Head of caudate nucleus (tissue), 42 donors: ENCODE results near the gene FAM210B.
"Not testable (repeated sequence)": the region's sequence is repeated elsewhere in the genome, so short reads cannot be mapped to it uniquely, and the experiment has no call there.

ENCODE experiments used
- DNase-seq, 42 donors: peaks; one replicate each; pipeline versions ENCODE4 v3.0.0 to v3.0.0-alpha.2; 2020 to 2021; ENCODE audit warnings: mixed read lengths in 7 of 42
- intact Hi-C: fragments of 100-400 bp; cut with DNase I; formaldehyde crosslinking; loops from one replicate; pipeline ENCODE4 v1.15.0; 2022

Gene FAM210B

GRCh38 chr20:56388882-56389281 is 30.1 kb downstream of the FAM210B start:
- DNase-seq, result no peak
- intact Hi-C loops, result no loop called here

DNA sequence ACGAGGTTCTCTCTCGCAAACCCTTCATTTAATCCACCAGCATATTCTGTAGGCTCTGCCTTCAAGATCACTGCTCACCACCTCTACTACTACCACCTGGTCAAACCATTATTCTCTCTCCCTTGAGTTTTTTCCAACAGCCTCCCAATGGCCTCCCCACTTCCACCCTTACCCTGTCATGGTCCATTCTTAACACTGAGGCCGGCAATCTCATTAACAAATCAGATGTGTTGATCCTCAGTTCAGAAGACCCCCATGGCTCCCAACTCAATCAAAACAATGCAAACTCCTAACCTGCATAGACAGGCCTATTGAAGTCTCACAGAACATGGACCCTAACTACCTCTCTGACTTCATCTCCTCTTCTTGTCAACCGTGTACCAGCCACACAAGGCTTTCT is 31.0 kb downstream of the FAM210B start:
- DNase-seq, result no peak
- intact Hi-C loops, result loop anchor here (5.0 kb wide), 1 partner anchor 77 kb away; the partner anchor contains the start of gene RTF2

GRCh38 chr20:56390396-56390795 is 31.6 kb downstream of the FAM210B start:
- DNase-seq, result not testable (repeated sequence)
- intact Hi-C loops, result loop anchor here (5.0 kb wide), 1 partner anchor 77 kb away; the partner anchor contains the start of gene RTF2

DNA sequence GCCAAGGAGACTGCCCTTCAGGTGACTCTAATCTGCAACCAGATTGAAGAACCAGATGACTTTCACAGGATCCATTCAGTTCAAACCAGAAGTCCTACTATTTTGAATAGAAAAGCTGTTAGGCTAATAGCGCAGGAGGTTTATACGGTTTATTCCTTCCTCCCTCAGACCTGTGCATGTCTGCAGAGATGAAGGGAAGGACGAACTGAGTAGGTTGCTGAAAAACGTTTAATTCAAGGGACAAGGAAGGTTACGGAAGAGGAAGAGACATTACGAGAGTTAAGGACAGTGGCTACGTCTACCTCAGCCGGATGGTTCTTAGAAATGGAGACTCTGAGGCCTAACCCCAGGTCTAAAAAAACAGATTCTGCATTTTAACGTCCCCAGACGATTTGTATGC is 32.3 kb downstream of the FAM210B start:
- no peak for DNase-seq
- intact Hi-C loops, result loop anchor here (5.0 kb wide), 1 partner anchor 76 kb away; the partner anchor contains the start of gene RTF2

DNA sequence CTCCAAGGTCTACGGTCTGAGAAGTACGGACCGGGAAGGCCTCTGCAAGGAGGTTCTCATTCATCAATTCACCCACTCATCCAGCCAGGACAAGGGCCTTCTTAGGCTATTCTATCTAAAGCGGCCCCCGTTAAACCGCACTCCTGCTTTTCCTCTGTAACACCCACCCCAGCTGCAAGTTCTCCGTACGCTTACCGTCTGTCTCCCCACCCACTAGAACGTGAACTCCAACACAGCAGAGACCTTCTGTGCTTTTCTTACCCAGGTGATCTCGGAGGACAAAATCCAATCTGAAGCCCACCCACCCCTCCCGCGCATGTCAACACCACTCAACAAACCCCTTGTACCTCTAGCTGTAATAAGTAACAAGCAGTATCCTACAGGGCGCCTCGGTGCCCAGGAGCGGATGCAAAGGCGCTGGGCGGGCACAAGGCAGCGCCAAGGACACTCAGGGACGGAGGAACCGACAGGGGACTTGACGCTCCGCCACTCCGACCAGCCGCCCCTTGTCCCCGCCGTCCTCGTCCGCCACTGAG is 32.9 kb downstream of the FAM210B start:
- intact Hi-C loops, result loop anchor here (2.0 to 5.0 kb wide), 2 partner anchors 33 to 76 kb away; partner anchors contain the start of genes FAM210B and RTF2
- DNase-seq, result peak in 1 of 42 donors; percentile 18

DNA sequence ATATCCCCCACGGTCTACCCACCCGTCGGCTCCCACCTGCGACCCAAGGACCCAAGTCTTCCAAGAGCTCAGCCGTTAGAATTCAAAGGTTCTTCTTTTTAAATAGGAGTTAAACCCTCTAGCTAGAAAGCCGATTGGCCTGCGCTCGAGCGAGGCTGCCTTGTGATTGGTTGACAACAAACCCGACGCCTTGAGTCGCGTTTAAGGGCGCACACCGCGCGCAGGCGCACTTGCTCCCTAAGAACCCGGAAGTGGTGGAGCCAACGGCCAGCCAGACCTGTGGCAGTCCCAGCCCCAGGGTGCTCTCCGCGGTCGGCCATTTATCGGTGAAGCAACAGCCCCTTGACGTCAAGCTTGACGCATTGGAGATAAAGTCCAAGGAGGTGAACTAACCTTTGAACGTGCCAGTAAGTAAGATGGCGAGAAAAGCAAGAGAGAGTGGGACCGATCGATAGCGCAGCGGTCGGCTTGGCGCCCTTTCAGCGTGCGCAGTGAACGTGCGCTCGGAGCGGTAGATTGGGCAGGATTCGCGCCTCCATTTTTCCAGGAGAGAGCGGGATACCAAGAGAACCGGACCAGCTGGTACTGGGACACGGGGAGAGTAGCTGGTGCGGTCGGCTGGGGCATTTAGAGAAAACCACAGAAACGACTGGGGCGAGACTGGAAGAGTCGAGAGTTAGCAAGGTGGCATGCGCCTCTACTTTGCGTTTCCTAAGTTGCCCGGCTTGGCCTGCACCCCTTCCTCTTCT is 33.5 kb downstream of the FAM210B start, which contains the start of the genes AURKA and CSTF1:
Gene AURKA, minus strand, starts transcription at position 84 of the 749 bp plus-strand sequence. CDS start 4,018 bp downstream, outside the sequence.
Gene CSTF1, plus strand, starts transcription at position 514 of the 749 bp plus-strand sequence. CDS start 2,908 bp downstream, outside the sequence.
- peak; percentile 96 to 100 (median 99) for DNase-seq
- intact Hi-C loops, result loop anchor here (2.0 to 5.0 kb wide), 2 partner anchors 34 to 75 kb away; partner anchors contain the start of genes FAM210B and RTF2

DNA sequence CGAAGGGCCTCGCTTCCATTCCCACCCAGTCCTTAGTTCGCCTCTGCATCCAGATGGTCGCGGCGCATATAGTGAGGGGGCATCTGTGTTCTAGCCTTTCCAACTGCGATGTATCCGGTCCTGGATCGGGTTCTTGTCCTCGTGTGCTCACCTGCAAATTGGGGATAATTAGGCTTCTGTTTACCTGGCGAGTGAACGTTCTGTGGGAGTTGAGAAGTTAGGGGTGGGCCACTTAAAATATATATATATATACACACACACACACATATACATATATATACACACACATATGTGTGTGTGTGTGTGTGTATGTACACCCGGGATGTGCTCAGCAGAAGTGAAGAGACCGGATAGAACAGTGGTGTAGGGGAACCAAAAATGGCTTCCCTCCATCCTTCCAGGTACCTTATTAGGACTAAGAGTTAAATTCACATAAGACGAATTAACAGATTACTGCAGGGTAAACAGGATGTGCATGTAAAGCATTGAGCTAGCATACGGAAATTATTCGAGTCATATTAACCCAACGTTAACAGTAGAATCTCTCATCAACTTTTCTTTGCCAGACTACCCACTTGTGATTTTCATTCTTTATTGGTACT is 34.2 kb downstream of the FAM210B start:
- DNase-seq, result no peak
- intact Hi-C loops, result loop anchor here (2.0 to 5.0 kb wide), 2 partner anchors 34 to 74 kb away; partner anchors contain the start of genes FAM210B and RTF2

GRCh38 chr20:56393653-56394052 is 34.9 kb downstream of the FAM210B start:
- DNase-seq, result no peak
- intact Hi-C loops, result loop anchor here (2.0 to 5.0 kb wide), 2 partner anchors 35 to 74 kb away; partner anchors contain the start of genes FAM210B and RTF2

- no peak for DNase-seq
- intact Hi-C loops, result no loop called here
Measured at GRCh38 chr20:56395166-56395565, 36.4 kb downstream of the FAM210B start.

DNA sequence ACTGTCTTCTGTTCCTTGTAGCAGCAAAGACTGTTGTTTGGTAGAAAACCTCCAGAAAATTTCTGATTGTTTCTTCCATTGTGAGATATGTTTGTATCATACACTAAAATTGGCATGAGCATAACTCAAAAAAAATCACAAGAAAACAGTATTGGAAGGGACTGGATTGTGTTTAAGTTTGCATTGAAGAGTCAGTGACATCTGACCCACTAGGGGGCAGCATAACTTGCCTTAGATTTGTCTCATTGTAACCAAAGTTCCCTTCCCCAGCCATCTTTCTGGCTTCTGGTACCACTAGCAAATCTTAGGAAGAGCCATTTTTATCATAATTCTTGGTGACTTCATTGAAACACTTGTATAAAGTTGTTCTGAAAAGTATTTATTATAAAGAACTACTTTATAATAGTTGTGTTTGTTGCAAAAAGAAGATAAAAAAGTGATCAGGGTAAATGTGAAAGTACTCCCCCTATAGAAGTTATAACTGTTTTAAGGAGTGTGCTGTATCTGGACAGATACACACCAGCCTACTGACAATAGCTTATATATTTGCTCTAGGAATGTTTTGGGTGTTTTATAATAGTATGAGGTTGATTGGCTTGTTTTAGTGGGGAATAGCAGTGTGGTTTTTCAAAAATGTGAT is 41.3 kb downstream of the FAM210B start:
- intact Hi-C loops, result no loop called here
- peak in 36 of 42 donors; percentile 23 to 87 (median 62) for DNase-seq

DNA sequence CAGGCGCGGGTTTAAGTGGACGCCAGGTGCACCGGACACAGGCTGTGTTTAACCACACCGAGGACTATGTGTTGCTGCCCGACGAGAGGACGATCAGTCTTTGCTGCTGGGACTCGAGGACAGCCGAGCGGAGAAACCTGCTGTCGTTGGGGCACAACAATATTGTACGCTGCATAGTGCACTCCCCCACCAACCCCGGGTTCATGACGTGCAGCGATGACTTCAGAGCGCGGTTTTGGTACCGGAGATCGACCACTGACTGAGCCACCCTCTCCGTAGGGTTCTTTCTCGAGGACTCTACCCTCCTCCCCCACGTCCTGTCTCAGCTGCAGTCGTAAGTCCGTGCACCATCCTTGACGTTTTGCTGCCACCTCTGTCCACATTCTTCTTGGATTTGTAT is 44.7 kb downstream of the FAM210B start:
- intact Hi-C loops, result no loop called here
- no peak for DNase-seq

DNA sequence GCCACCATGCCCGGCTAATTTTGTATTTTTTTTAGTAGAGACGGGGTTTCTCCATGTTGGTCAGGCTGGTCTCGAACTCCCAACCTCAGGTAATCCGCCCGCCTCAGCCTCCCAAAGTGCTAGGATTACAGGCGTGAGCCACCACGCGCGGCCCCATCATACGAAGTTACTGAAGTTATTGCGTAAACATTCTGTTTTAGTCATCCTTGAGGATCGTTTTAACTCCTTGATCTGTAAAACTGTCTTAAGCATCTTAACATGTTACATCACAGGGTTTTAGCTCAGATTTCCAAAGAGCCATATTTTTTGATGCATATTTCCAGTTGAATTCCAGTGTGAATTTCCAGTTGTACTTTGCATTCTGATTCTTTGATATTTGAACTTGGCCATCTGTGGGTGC is 46.6 kb downstream of the FAM210B start:
- intact Hi-C loops, DNase-seq: not testable (repeated sequence)

DNA sequence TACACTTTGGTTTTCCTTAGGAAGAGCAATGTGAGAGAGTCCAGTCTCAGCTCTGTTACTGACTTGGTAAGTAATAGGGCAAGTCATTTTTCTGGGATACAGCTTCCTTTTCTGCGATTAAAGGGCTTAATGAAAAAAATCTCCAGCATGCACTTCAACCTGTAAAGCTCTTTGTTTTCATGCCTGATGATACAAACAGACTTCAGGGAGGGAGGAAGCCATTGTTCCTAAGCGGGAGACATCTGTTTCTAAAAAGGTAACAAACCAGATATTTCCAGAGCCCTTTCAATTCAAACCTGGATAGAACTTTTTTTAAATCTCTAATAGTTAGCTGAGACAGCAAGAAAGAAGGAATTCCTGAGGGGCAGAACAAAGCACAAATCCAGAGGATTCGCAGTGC is 48.1 kb downstream of the FAM210B start:
- intact Hi-C loops, result no loop called here
- no peak for DNase-seq

GRCh38 chr20:56409521-56409920 is 50.7 kb downstream of the FAM210B start:
- no peak for DNase-seq
- intact Hi-C loops, result no loop called here

DNA sequence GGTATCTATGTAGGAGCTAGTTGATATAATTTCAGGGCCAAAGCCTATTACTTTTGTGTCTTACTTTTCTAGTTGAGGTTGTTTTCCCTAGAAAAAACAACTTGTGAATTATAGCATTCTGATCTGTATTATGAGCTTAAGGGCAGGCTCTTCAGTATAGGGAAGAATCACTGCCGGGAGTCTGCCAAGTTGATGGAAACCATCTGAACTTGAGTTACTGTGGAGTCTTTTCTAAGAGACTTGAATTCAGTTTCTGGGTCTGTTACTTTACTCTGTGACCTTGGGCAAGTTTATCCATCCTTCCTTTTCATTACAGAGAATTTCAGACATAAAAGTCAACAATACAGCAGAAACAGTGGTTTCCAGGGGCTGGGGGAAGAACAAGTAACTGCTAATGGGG is 51.2 kb downstream of the FAM210B start:
- intact Hi-C loops, result no loop called here
- no peak for DNase-seq

DNA sequence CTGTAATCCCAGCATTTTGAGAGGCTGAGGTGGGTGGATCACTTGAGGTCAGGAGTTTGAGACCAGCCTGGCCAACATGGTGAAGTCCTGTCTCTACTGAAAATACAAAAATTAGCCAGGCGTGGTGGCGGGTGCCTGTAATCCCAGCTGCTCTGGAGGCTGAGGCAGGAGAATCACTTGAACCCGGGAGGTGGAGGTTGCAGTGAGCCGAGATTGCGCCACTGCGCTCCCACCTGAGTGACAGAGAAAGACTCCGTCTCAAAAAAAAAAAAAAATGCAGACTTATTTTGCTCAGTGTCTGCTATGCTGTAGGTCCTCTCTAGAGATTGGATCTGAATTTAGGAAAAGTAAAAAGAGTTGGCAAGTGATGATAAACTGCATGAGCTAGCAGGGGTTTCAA is 52.5 kb downstream of the FAM210B start:
- intact Hi-C loops, DNase-seq: not testable (repeated sequence)

- peak in 2 of 42 donors; percentile 8 to 10 for DNase-seq
- intact Hi-C loops, result no loop called here
Measured at GRCh38 chr20:56411759-56412472, 53.1 kb downstream of the FAM210B start, which contains the start of gene CASS4. Gene CASS4, plus strand, starts transcription at chr20:56412260. Its CDS starts 199 bp downstream, at chr20:56412459.

- DNase-seq, result no peak
- intact Hi-C loops, result no loop called here
Measured at GRCh38 chr20:56412473-56412790, 53.7 kb downstream of the FAM210B start.

GRCh38 chr20:56412949-56413348 is 54.2 kb downstream of the FAM210B start:
- DNase-seq, result no peak
- intact Hi-C loops, result no loop called here
